ENCODE results near the gene SLC7A6OS.

SLC7A6OS gene

DNA sequence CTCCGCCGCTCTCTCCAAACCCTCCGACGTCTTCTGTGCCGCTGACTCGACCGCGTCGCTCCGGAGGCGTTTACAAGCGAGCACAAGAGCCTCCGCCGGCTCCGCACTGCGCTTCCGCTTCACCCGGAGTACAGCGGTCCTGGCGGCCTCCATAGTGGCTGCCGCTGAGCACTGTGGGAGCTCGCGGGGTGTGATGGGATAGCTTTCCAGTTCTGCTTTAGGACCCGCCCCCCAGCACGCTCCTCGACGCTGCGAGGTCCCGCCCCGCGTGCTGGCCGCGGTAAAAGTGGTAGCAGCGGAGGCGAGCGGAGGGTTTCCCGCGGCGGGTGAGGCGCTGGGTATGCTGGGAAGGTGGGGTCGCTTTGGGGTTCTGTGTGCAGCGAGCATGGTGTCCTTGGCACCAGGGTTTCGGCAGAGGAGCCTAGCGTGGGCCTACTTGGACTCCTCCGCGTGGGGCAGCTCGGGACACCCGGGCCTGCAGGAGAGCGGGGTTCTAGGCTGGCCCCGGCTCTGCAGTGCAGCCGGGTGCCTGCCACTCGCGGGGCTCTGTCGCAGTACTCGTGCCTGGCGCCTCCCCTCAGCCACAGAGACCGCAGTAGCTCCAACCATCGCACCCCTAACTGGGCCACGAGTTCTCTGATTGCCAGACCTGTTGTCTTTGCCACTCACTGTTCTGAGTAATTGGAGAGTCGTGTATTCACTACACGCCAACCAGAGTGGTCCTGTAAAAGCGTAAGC is at the start of gene SLC7A6OS, which contains the start of gene PRMT7:
SLC7A6OS (minus strand) TSS at position 173 of the 738 bp plus-strand sequence; CDS start at position 153, 20 bp downstream.
PRMT7 (plus strand) TSS at position 246 of the 738 bp plus-strand sequence. CDS start 4,961 bp downstream, outside the sequence.
- DNase-seq (ENCODE audit: low read depth): peak; percentile 68

DNA sequence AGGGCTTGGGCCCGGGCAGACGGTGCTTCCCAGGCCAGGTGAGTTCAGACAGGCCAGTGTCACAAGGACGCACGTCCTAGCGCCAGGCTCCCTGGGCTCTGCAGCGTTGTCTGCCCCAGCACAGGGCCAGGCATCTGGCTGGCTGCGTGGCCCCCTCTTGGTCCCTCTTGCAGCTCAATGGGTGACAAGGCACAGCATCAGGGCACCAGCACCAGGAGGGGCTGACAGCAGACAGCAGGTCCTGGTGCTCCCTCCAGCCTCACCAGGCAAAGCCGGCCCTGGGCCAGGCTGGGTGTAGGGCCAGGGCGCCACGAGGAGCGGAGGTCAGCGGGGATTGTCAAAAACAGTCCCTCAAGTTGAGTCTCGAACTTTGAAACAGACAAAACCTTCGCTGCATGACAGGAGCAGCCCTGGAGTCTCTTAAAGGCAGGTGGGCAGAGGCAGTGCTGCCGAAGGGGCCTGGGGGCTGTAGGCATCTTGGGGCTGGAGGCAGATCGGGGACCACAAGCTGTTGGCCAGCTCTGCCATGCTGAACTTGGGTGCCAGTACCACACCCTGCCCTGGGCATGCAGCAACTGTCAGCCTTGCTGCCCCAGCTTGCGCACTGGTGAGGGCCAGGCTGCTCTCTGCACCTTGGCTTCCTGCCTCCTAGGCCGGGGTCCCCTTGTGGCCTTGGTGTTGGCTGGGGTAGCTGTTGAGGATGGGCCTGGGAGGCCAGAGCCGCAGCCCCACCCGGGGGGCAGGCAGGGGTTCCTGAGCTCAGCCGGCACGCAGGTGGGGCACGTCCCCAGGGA is 48.8 kb upstream of the SLC7A6OS start:
- DNase-seq (ENCODE audit: low read depth): no peak

DNA sequence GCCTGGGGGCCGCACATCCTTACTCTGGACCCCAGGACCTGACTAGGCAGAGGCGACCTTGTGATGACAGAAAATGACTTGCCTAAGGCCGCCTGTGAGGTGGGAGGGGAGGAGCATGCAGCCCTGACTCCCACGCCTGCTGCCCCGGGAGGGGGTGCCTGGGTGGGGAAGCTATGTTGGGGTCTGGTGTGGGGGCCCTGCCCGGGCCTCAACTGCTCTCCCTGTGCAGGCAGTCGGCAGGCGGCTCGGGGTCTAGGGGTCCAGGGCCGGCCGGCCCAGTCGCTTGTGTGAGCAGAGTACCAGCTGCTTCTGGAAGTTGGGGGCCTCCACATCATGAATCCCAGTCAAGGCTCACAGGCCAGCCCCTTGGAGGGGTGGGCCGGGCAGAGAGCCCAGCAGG is 48.2 kb upstream of the SLC7A6OS start:
- no peak for DNase-seq (ENCODE audit: low read depth)

DNA sequence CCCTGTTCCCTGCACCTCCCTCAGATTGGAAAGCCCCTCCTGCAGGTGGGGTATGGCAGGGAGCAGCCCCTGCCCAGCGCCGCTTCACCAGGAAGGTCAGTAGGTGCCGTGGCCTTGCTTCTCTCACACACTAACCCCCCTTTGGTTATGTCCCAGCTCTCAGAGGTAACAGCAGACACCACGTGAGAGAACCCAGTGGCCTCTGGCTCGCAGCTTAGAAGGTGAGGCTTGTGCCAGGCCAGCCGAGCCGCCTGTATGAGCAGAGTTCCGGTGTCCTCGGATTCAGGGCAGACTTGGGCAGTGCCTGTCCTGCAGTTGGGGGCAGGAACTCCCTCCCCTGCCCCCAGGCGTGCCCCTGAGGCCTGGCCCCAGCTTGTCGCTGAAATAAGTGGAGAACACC is 47.2 kb upstream of the SLC7A6OS start:
- no peak for DNase-seq (ENCODE audit: low read depth)

DNA sequence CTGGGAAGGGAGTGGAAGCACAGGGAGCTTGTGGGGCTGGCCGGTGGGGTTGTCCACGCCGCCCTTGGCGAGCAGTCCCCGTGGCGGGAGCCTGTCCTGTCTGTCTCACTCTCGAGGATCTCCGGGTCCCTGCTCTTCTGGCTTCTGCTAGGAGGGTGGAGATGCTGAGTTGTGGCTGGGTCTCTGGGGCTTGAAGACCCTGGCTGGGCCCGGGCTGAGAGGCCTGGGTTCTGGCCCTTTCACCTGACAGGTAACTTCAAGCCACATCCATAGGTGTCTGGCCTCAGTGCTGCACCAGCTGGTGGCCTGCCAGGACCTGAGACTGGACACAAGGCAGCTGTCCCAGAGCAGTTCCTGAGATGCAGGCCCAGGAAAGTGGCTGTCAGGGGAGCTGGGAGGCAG is 46.8 kb upstream of the SLC7A6OS start:
- no peak for DNase-seq (ENCODE audit: low read depth)

DNA sequence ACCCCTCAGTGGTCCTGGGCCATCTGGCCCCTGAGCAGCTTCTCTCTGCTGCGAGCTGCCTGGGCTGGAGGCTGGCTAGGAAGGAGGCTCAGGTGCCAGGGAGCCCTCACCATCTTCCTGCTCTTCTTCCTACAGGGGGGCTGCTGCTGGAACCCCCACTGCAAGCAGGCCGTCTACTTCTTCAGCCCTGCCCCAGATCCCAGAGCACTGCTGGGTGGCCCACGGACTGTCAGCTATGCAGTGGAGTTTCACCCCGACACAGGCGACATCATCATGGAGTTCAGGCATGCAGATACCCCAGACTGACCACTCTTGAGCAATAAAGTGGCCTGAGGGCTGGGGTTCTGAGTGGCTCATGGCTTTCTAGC is 46.2 kb upstream of the SLC7A6OS start:
- DNase-seq (ENCODE audit: low read depth): no peak

DNA sequence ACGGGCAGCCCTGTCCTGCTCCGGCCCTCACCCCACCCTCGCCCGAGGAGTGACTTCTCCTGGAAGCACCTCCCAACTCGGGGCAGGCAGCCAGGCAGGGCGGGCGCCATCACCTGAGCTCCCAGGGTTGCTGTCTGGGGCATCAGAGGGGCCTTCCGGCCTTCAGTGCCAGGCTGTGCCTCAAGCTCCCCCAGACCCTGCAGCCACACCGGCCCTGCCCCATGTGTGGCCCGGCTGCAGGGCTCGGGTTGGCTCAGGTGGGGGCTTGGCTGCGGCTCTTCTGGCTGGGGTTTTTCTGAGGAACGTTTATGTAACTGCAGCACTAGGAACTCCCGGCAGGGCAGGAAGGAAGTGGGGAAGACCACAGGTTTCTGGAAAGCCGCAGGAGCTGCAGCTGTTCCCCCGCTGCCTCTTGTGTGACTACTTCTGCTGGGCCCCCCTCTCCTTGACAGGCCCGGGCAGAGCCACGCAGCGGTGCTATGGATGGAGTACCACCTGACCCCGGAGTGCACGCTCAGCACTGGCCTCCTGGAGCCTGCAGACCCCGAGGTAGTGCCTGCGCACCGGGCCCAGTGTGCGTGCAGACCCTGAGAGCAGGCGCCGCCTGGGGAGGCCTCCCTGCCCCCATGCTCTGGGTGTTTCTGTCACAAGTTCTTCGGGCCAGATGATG is 45.6 kb upstream of the SLC7A6OS start:
- no peak for DNase-seq (ENCODE audit: low read depth)

GRCh38 chr16:68355447-68356248 is 44.9 kb upstream of the SLC7A6OS start:
- DNase-seq (ENCODE audit: low read depth): no peak

GRCh38 chr16:68354816-68355215 is 44.1 kb upstream of the SLC7A6OS start:
- DNase-seq (ENCODE audit: low read depth): no peak

DNA sequence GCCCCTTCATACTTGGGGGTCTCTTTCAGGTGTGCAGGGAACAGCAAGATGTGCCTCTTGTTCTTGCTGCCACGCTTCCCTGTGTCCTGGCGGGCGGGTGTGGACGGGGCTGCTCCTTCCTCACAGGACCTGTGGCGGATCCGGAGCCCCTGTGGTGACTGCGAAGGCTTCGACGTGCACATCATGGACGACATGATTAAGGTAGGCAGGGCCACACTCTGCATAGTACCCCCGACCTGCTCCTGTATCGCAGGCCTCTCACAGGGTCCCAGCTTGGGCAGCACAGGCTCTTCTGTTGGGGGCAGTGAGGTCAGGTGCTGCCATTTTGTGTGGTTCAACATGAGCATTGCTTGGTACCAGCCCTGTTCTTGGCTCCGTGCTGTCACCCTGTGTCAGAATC is 42.6 kb upstream of the SLC7A6OS start:
- DNase-seq (ENCODE audit: low read depth): no peak

GRCh38 chr16:68351991-68352431 is 41.3 kb upstream of the SLC7A6OS start:
- DNase-seq (ENCODE audit: low read depth): no peak

- no peak for DNase-seq (ENCODE audit: low read depth)
Observed at GRCh38 chr16:68351463-68351862, 40.7 kb upstream of the SLC7A6OS start.

- DNase-seq (ENCODE audit: low read depth): no peak
Observed at GRCh38 chr16:68350813-68351350, 40.1 kb upstream of the SLC7A6OS start.

- DNase-seq (ENCODE audit: low read depth): no peak
Observed at GRCh38 chr16:68349838-68350410, 39.2 kb upstream of the SLC7A6OS start.

- no peak for DNase-seq (ENCODE audit: low read depth)
Observed at GRCh38 chr16:68348639-68349445, 38.1 kb upstream of the SLC7A6OS start.

DNA sequence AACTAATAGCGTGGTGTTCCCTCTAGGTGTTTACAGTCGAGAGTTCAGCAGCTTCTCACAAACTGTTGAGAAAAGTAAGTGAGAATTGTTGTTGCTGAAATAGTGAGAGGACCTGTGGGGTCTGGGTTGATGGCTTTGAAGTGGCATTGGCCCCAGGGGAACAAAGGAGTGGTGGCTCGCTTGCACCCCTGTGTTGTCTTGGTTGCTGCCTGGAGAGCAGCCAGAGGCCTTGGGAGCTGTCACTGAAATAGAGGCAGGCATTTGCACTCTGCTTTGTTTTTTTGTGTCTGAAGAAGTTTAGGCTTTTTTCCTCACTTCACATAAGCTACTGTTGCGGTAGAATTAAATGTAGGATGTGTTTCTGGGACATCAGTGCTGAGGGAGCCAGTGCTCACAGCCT is 36.9 kb upstream of the SLC7A6OS start:
- no peak for DNase-seq (ENCODE audit: low read depth)

- DNase-seq (ENCODE audit: low read depth): no peak
Observed at GRCh38 chr16:68346892-68347480, 36.2 kb upstream of the SLC7A6OS start.

- DNase-seq (ENCODE audit: low read depth): no peak
Observed at GRCh38 chr16:68345958-68346635, 35.4 kb upstream of the SLC7A6OS start.

DNA sequence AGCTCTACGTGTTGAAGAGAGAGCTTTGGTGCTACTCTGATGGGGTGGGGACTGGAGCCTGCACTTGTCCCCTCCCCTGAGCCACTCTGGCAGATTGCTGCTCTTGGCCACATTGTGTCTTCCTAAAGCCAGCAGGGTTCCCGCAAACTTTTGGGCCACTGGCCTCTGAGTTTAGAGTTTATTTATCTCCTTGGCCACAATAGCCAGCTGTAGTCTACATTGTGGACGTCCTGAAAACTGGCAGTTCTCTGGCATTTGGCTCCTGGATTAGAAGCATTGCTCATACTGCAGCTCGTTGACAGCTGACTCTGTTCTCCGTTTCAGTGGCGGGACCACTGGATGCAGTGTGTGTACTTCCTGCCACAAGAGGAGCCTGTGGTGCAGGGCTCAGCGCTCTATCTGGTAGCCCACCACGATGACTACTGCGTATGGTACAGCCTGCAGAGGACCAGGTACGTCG is 34.6 kb upstream of the SLC7A6OS start:
- no peak for DNase-seq (ENCODE audit: low read depth)
